HPDE6-E6E7 (cell line): ENCODE results near the gene MT4.
"Not testable (repeated sequence)": the region's sequence is repeated elsewhere in the genome, so short reads cannot be mapped to it uniquely, and the experiment has no call there.

Source experiments
- DNase-seq: peaks from one replicate; pipeline ENCODE4 v3.0.0; 2011; ENCODE audit warnings: missing footprints; ENCODE audit errors: extremely low spot score

MT4 gene

DNA sequence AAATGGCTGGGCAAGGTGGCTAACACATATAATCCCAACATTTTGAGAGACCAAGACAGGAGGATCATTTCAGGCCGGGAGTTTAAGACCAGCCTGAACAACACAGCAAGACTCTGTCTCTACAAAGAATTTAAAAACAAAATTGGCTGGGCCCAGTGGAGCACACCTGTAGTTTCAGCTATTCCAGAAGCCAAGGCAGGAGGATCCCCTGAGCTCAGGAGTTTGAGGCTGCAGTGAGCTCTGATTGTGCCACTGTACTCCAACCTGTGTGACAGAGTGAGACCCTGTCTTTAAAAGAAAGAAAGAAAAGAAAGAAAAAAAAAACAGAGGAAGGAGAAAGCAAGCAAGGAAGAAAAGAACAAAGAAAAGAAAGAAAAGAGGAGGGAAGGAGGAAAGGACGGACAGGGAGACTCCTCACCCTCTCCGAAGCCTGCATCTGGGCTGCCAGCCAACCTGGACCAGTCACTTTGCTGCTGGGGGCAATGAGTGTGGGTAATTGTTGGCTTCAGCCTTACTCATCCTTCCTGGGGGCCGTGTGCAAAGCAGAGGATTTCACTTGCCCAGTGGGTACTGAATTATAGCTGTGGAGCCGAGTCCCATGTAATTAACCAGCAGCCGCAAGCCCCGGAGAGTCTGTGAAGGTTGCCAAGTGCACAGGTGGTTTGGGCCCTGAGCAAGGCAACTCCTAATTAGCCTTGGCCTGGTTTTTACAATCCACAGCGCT, 6.7 kb upstream of the MT4 start:
- DNase-seq, result peak; percentile 96

DNA sequence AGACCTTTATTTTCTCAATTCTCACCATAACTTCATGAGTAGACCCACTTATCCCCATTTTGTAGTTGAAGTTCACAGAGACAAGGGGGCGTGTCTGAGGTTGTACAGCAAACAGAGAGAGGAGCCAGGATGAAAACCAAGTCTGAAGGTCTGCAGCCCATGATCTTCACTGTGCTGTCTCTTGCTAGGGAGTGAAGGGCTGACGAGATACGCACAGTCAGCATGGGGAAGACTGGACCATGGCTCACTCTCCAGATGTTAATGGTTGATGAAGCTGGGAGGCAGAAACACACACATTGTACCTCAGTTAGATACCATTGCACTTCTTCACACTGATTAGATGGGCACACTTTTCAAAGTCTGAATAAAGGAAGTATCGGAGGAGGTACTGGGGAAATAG, 5.8 kb upstream of the MT4 start:
- no peak for DNase-seq

DNA sequence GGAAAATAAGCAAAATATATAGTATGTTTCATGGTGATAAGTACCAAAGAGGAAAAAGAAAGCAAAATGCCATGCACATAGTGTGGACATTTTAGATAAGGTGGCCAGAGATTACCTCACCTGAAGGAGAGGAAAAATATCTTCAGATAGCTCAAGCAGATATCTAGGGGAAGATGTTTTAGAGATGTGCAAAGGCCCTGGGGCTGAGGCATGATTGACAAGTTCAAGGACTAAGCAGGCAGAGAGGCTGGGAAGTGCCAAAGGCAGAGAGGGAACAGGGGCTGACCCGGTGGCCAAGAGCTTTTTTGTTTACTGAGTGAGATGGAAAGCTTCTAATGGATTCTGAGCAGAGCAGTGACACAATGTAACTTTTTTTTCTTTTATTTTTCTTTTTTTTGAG, 4.4 kb upstream of the MT4 start:
- no peak for DNase-seq

DNA sequence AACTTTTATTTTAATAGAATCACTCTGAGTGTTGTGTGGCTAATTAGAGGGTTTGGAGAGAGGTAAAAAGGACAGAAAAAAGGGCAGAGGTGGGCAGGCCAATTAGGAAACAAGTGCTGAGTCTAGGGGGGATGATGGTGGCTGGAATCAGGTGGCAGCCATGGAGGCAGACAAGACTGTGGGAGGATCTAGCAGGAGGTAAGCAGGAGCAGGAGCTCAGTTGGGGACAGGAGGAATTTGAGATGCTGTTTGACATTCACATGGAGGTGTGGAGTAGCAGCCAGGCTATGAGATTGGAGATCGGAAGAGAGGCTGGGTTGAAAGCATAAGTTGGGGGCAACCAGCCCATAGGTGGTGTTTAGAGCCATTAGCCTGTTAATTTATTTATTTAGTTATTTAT, 3.7 kb upstream of the MT4 start:
- no peak for DNase-seq

DNA sequence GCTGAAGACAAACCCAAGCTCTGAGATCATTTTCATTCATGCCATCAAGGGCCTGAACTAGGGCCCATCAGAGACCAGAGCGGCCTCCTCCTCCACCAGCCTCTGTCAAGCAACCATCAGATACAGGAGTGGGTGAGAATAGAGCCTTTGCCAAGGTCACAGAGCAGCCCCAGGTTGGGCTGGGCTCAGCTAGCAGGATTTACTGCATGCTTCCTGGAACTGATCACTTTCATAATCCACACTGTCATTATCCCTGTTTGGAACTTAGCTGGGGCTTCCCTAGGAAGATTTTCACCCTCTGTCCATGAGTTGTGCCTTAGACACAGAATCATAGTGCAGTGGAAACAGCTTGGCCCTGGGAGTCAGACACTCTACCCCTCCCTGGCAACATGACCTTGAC, 5.1 kb downstream of the MT4 start:
- no peak for DNase-seq

DNA sequence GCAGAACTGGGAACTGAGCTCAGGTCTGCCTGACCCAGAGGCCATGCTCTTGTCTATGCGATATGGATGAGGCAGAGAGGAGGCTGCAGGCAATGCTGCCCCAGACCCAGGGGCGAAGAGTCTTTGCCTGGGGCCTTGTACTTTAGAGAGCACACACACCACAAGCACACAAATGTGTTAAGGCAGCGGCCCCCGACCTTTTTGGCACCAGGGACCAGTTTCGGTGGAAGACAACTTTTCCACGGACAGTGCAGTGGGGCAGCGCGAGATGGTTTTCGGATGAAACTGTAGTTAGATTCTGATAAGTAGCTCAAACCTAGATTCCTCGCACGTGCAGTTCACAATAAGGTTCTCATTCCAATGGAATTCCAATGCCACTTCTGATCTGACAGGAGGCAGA, 6.7 kb downstream of the MT4 start:
- DNase-seq, result no peak

DNA sequence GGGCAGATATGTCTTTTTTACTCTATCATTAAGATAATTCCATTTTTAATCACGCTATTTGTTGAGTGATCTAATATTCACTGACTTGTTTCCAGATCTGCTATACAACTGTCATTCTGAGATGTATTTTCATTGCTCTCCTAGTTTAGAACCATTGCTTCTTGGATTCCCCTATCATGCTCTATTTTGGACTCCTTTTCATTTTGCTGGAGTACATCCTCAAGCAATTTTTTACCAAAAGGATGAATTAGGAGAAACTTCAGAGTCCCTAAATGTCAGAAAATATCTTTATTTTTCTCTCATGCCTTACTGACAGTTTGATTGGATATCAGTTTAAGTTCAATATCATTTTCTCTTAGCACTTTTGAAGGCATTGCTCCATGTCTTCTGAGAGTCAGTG, 9.8 kb downstream of the MT4 start:
- DNase-seq, result no peak

DNA sequence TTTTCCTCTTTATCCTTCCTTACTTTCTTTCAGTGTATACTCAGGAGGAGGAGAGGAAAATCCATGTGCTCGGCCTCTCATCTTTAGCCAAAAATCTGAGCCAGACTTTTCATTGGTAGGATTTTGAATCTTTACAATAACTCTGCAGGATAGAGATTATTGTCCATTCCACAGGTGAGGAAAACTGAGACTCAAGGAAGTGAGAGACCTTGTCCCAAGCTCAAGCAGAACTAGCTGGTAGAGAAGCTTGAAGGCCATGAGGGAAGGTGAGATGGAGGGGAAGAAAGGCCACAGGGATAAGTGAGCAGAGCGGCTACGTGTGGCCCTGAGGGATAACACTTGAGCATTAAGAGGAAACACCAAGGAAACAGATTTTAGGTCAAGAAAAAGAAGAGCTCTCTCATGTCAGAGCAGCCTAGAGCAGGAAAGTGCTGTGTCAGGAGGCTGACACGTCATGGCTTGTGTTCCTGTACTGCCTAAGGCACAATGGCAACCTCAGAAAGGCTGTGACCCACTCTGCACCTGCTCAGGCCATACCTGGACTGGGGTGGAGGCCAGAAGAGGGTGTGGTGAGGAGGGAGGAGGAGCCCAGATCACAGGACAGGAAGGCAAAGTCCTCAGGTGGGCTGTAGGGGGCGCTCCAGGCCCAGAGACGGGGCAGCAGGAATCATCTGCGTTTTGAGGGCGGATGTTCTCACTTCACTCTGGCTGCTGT, 11.9 kb downstream of the MT4 start:
- DNase-seq, result peak; percentile 85

DNA sequence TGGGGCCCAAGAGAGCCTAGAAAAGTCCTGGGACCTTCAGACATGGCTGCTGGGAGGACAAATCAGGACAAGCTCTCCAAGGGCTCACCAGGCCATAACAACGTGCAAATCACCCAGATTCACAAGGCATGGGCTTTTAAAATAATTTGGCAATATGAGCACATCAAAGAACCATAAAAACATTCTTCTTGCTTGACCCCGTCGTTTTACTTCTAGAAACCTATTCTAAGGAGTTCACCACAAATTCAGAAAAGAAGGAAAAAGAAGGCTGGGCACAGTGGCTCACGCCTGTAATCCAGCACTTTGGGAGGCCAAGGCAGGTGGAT, 12.4 kb downstream of the MT4 start:
- no peak for DNase-seq

DNA sequence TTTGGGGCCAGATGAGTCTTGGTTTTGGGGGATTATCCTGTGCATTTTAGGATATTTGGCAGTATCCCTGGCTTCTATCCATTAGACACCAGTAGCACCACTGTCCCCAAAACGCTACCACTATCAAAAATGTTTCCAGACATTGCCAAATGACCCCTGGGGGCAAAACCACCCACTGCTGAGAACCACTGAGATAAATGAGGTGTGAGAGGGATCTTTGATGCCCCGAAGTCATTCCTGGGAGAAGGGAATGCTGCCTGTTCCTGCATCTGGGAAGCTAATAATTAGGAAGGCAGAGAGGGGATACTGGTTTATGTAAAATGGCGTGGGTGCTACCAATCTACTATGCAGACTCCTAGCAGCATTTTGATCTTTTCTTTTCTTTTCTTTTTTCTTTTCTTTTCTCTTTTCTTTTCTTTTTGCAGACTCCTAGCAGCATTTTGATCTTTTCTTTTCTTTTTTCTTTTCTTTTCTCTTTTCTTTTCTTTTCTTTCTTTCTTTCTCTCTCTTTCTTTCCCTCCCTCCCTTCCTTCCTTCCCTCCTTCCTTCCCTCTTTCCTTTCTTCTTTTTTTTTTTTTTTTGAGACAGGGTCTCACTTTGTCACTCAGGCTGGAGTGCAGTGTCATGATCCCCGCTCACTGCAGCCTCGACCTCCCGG, 15.6 kb downstream of the MT4 start:
- no peak for DNase-seq

DNA sequence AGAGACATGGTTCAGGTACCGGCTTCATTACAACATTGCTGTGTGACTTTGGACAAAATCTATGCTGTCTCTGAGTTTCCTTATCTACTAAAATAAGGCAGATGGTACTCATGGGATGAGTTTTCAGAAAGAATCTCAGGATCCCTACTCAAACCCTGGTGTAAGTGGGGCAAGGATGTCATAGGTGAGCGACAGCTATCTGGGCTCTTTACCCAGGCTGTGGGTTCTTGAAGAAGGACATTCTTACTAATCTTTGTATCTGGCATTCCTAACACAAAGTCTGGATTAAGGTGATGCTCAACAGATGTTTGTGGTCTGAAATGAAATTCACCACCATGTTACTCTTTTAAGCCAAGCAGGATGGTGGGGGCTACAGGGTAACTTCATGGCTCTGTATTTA, 18.0 kb downstream of the MT4 start:
- not testable (repeated sequence) for DNase-seq

DNA sequence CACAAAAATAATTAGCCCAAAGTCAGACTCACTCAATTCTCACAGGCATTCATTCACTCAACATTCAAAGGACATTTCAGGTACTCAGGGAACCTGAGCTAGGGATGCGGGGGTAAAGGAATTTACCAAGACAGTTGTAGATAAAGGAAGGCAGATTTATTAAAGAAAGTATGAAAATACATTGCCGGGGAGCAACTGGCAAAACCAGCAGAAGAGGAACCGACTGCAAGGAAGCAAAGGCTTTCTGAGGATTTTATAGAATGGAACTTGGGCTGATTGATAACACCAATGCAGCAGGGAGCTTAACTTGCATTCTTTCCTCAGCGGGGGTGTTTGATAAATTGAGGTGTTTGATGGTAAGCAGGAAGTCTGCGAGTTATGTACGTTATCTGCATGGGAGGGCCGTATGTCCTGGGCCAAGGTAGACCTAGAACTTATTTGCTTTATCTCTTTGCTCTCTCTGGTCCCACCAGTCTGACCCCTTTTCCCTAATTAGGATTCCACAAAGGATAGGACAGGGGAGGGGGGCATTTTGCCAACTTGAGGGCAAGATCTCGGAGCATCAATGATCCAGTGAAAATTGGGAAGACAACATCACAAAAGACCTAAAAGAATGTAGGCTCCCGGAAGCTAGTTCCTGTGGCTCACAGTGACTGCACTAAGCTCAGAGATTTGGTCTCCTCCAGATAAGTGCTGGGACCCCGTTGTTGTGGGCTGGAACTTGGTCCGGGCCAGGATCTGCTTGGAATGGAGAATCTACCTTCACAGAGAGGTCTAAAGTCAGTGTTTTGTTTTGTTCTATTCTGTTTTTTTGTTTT, 18.7 kb downstream of the MT4 start:
- no peak for DNase-seq

DNA sequence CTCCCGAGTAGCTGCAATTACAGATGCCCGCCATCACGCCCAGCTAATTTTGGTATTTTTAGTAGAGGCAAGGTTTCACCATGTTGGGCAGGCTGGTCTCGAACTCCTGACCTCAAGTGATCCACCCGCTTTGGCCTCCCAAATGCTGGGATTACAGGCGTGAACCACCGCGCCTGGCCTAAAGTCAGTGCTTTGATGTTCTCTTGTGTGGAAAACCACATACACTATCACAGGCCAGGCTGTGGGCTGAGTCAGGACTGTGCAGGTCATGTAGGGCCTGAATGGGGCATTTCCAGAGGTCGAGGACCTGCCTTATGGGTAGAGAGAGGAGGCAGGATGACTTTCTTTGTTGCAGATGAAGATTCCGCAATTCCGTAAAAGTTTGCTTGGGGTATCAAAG, 19.4 kb downstream of the MT4 start:
- DNase-seq, result no peak

DNA sequence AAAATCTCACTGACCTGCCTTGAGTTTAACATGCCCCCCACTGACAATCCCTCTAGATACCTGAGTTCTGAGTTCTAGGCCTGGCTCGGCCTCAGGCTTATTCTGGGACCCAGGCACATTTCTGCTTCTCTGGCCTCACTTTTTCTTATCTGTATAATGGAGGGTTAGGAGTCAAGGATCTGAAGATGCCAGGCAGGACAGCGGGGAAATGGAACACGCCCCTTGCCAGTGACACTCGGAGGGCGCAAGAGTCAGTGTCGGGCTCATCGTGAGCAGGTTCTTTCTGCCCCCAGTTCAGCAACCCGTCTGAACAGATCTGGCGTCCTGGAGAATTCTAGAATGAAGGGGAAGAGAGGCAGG, 23.9 kb downstream of the MT4 start:
- no peak for DNase-seq

DNA sequence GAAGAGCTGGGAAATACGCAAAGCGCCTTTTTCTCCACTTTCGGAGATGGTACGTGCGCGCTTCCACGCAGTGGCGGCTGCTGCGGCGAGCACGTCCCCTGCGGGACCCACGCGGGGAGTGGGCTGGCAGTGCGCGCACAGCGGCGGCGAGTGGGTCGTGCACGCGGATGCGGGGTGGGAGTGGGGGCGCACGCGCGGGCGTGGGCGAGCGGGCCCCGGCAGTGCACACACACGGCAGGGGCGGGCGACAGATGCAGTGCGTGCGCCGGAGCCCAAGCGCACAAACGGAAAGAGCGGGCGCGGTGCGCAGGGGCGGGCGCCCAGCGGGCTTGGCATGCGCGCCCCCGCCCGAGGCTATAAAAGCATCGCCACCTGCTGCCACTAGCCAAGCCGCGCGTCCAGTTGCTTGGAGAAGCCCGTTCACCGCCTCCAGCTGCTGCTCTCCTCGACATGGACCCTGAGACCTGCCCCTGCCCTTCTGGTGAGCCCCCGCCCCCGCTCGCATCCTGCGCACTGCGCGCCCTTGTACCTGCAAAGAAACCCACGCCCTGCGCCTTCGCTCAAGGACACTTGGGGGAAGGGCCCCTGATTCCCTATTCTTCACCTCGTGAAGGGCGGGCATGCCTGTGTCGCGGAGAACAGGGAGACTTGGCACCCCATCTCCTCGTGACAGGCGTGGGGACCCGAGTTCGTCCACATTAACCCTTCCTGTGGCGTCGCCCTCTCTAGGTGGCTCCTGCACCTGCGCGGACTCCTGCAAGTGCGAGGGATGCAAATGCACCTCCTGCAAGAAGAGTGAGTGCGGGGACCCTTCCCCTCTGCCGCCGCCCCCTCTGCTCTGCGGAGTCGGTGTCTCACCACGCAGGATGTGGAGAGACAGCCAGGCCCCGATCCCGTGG, 24.5 kb downstream of the MT4 start, which contains the start of gene MT3:
TSS of gene MT3 (plus strand) at position 388 of the 899 bp plus-strand sequence. CDS start at position 451, 63 bp downstream.
- DNase-seq, result no peak

DNA sequence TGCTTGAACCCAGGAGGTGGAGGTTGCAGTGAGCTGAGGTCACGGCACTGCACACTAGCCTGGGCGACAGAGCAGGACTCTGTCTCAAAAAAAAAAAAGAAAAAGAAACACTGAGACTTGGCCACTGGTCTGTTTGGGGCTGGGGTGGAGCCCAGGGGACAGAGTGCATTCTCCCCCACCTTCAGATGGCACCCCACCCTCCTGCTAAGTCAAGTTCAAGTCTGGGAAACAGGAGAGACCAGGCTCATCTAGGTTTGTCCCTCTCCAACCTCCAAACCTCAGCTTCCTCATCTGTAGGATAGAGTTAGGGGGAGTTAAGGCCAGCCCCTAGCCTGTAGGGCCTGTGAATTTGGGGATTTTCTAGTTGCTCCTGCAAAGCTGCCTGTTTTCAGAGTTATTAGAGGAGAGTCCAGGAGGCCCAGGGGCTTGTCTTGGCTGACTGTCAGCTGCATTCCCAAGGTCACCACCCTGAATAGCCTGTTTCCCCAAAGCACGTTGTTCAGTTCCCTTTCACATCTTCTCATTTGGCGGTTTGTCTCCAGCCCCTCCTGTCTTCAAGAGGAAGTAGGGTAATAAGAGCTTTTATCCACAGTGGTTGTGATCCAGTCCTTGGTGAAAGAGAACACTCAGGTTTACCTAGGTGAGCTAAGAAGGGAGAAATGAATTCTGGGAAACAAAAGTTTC, 26.6 kb downstream of the MT4 start:
- no peak for DNase-seq

DNA sequence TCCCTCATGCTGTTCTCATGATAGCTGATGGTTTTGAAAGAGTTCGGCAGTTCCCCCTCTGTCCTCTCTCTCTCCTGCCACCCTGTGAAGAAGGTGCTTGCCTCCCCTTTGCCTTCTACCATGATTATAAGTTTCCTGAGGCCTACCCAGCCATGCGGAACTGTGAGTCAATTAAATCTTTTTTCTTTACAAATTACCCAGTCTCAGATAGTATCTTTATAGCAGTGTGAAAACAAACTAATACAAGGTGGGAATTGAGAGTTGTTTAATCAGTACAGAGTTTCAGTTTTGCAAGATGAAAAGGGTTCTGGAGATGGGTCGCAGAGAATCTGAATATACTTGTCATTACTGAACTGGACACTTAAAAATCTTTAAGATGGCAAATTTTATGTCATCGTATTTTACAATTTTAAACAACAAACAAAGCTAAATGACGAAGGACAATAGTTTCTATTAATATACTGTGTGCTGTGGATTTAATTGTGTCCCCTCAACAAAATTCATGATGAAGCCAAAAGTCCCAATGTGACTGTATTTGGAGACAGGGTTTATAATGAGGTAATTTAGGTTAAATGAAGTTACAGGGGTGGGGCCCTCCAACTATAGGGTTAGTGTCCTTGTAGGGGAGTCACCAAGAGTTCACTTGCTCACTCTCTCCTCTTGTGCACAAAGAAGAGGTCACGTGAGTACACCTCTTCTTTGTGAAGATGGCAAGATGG, 28.9 kb downstream of the MT4 start:
- no peak for DNase-seq

DNA sequence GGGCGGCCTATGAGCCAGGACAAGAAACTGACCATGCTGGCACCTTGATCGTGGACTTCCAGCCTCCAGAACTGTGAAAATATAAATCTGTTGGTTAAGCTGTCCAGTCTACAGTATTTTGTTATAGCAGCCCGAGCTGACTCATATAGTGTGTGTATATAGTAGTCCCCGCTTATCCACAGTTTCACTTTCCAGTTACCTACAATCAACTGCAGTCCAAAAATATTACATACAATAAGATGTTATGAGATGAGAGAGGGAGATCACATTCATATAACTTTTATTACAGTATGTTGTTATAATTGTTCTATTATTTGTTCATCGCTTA, 29.4 kb downstream of the MT4 start:
- DNase-seq, result no peak

DNA sequence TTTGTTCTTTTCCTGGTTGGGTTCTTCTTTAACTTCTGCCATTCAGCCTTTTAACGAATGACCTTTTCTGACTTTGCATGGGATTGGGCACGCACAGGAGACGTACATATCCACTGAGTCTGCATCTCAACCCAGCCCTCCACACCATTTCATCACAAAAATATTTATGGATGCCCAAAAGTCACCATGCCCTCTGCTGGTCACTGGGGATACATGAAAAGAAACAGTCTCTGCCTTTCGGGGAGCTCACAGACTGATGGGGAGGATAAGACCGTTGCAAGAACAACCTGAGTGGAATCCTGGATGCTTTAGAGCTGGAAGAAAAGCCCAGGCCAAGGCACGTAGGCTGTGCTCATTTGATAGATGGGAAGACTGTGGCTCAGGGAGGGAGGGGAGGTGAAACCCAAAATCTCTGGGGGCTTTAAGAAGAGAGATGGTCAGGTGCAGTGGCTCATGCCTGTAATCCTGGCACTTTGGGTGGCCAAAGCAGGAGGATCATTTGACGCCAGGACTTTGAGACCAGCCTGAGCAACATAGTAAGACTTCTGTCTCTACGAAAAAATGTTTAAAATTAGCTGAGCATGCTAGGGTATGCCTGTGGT, 35.6 kb downstream of the MT4 start:
- DNase-seq, result peak; percentile 71

DNA sequence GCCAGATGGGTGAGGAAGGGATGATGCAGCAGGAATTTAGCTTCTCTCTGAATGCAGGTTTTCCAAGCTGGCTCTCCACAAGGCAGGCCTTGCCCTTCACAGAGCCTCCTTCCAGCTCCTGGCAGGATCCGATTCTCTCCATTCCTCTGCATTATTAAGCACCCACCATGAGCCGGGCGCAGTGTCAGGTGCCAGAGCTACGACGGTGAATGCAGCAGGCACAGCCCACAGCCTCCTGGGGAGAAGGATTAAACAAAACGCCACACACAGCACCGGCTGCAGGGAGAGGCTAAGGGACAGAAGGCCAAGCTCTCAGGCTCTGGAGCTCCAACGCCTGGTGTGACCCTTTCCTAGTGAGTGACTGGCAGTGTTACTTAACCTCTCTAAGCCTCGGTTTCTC, 36.5 kb downstream of the MT4 start:
- DNase-seq, result no peak
